Liver (tissue), 9 donors: Measurements from ENCODE around the gene CEP76. TPM values are rescaled to one million over a fixed set of nuclear protein-coding genes. Genes with fewer than 3 reads are reported as not detected.

Experiments used
- DNase-seq: peaks from one replicate; pipeline ENCODE4 v3.0.0-alpha.2; 2017; ENCODE audit warnings: low spot score
- H3K27ac ChIP-seq, 2 donors: one replicate each; pipeline ENCODE4 v1.7.0; 2013; ENCODE audit warnings: inconsistent platforms in 2 of 2, low read length in 2 of 2, control low read depth in 1 of 2, low read depth in 1 of 2, mild to moderate bottlenecking in 1 of 2
- H3K27me3 ChIP-seq, 4 donors: one replicate each; pipeline versions ENCODE4 v1.6.1 to v1.7.0; 2013; ENCODE audit warnings: low read length in 3 of 4, inconsistent platforms in 1 of 4, mild to moderate bottlenecking in 1 of 4, moderate library complexity in 1 of 4; ENCODE audit not compliant: control insufficient read depth in 4 of 4, insufficient read depth in 4 of 4
- H3K36me3 ChIP-seq, 4 donors: one replicate each; pipeline versions ENCODE4 v1.6.1 to v1.7.0; 2013; ENCODE audit warnings: low read length in 3 of 4, mild to moderate bottlenecking in 3 of 4, low read depth in 1 of 4, moderate library complexity in 1 of 4; ENCODE audit not compliant: control insufficient read depth in 4 of 4, insufficient read depth in 3 of 4
- H3K4me1 ChIP-seq, 4 donors: one replicate each; pipeline versions ENCODE4 v1.6.1 to v1.7.0; 2013; ENCODE audit warnings: low read length in 3 of 4, mild to moderate bottlenecking in 3 of 4, moderate library complexity in 1 of 4; ENCODE audit not compliant: control insufficient read depth in 4 of 4, insufficient read depth in 4 of 4
- H3K4me3 ChIP-seq, 3 donors: one replicate each; pipeline versions ENCODE4 v1.6.1 to v1.7.0; 2013; ENCODE audit warnings: low read length in 3 of 3, control low read depth in 1 of 3, low read depth in 1 of 3, mild to moderate bottlenecking in 1 of 3
- H3K9ac ChIP-seq, 2 donors: one replicate each; pipeline ENCODE4 v1.7.0; 2013; ENCODE audit warnings: low read length in 2 of 2, mild to moderate bottlenecking in 2 of 2, moderate library complexity in 2 of 2, control low read depth in 1 of 2, low read depth in 1 of 2
- H3K9me3 ChIP-seq, 4 donors: one replicate each; pipeline versions ENCODE4 v1.6.1 to v1.7.0; 2013; ENCODE audit warnings: low read length in 3 of 4; ENCODE audit not compliant: control insufficient read depth in 4 of 4
- ATF3 ChIP-seq: IDR thresholded peaks from 2 replicates; pipeline ENCODE4 v1.6.1; 2016; ENCODE audit warnings: antibody characterized with exemption
- EGR1 ChIP-seq, 2 donors: IDR thresholded peaks; 2 replicates each; pipeline ENCODE4 v1.6.1; 2016 to 2018; ENCODE audit warnings: antibody characterized with exemption in 2 of 2, low read depth in 2 of 2
- FOXA2 ChIP-seq: IDR thresholded peaks from 2 replicates; pipeline ENCODE4 v1.6.1; 2016; ENCODE audit warnings: antibody characterized with exemption
- GABPA ChIP-seq, 2 donors: IDR thresholded peaks in 1 of 2; conservative IDR thresholded peaks in 1 of 2; 2 replicates each; pipeline ENCODE4 v1.6.1; 2016; ENCODE audit warnings: antibody characterized with exemption in 2 of 2, mild to moderate bottlenecking in 1 of 2, moderate library complexity in 1 of 2
- HNF4A ChIP-seq, 2 donors: conservative IDR thresholded peaks; 2 replicates each; pipeline ENCODE4 v1.6.1; 2016; ENCODE audit warnings: antibody characterized with exemption in 2 of 2, mild to moderate bottlenecking in 2 of 2
- MAX ChIP-seq: IDR thresholded peaks from 2 replicates; pipeline ENCODE4 v1.6.1; 2016; ENCODE audit warnings: antibody characterized with exemption
- RAD21 ChIP-seq, 2 donors: IDR thresholded peaks; 2 replicates each; pipeline ENCODE4 v1.6.1; 2016; ENCODE audit warnings: antibody characterized with exemption in 2 of 2, mild to moderate bottlenecking in 2 of 2
- RXRA ChIP-seq, 2 donors: IDR thresholded peaks; 2 replicates each; pipeline ENCODE4 v1.6.1; 2017 to 2018; ENCODE audit warnings: antibody characterized with exemption in 2 of 2, mild to moderate bottlenecking in 1 of 2
- SP1 ChIP-seq: IDR thresholded peaks from 2 replicates; pipeline ENCODE4 v1.6.1; 2018; ENCODE audit warnings: antibody characterized with exemption, mild to moderate bottlenecking
- TAF1 ChIP-seq: conservative IDR thresholded peaks from 2 replicates; pipeline ENCODE4 v1.6.1; 2016; ENCODE audit warnings: antibody characterized with exemption, mild to moderate bottlenecking
- YY1 ChIP-seq: IDR thresholded peaks from 2 replicates; pipeline ENCODE4 v1.6.1; 2016; ENCODE audit warnings: antibody characterized with exemption, mild to moderate bottlenecking
- ZBTB33 ChIP-seq: IDR thresholded peaks from 2 replicates; pipeline ENCODE4 v1.6.1; 2016; ENCODE audit warnings: antibody characterized with exemption
- WGBS: extraction: QIAGEN DNeasy Blood & Tissue Kit; methylation state at CpG from one replicate; pipeline ENCODE4 v1.1.7; 2013; 5-methylcytosine and 5-hydroxymethylcytosine counted together
- polyA plus RNA-seq, 2 donors: library from polyadenylated mRNA; stranded (reverse) in 1 of 2; unstranded in 1 of 2; fragments of 200-250 nt in 1 of 2; fragments of >200 nt in 1 of 2; fragmentation: Nextera tagmentation in 1 of 2; extraction: Ambion mirVana in 1 of 2; gene quantifications; one replicate each; pipeline versions ENCODE4 v1.2.1 to v1.2.3, GENCODE V29; 2013 to 2015
- total RNA-seq, 2 donors: library from RNA; depleted of rRNA; stranded (reverse); fragments of >200 nt; gene quantifications; one replicate each; pipeline ENCODE4 v1.2.3, GENCODE V29; 2014
- TF ChIP-seq, protein P1 (sequence below): IDR thresholded peaks from 2 replicates; pipeline ENCODE4 v1.6.1; 2016; ENCODE audit warnings: antibody characterized with exemption, mild to moderate bottlenecking
- donor health status: healthy.
- donor health status: healthy.
- donor health status: healthy.
- donor health status: healthy.
- donor health status: healthy.

Gene CEP76
- total and polyA plus RNA-seq, 4 donors, result 1.3 to 11.8 (median 4.2) TPM

DNA sequence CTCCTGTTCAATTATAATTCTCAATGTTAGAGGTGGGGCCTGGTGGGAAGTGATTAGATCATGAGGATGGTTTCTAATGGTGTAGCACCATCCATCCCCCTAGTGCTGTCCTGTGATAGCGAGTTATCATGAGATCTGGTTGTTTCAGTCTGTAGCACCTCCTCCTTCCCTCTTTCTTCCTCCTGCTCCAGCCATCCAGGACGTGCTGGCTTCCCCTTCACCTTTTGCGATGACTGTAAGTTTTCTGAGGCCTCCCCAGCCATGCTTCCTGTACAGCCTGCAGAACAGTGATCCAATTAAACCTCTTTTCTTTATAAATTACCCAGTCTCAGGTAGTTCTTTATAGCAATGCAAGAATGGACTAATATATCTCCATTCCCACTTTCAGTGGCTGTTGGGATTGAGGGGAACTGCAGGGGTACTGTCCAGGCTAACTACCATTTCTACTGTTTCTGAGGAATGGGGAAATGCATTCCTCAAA is 63.8 kb downstream of the CEP76 start:
- no peak overlapping the region for H3K27ac ChIP-seq
- 82% methylated on average over 3 of the region's 3 CpGs for WGBS
- TF ChIP-seq SP1 (no peak), RXRA (IDR thresholded peaks at IDR 0.05) (no peak), FOXA2 (no peak), RAD21 (IDR thresholded peaks at IDR 0.05) (no peak), ZBTB33 (no peak), TAF1 (no peak)
- TF ChIP-seq, protein P1, sequence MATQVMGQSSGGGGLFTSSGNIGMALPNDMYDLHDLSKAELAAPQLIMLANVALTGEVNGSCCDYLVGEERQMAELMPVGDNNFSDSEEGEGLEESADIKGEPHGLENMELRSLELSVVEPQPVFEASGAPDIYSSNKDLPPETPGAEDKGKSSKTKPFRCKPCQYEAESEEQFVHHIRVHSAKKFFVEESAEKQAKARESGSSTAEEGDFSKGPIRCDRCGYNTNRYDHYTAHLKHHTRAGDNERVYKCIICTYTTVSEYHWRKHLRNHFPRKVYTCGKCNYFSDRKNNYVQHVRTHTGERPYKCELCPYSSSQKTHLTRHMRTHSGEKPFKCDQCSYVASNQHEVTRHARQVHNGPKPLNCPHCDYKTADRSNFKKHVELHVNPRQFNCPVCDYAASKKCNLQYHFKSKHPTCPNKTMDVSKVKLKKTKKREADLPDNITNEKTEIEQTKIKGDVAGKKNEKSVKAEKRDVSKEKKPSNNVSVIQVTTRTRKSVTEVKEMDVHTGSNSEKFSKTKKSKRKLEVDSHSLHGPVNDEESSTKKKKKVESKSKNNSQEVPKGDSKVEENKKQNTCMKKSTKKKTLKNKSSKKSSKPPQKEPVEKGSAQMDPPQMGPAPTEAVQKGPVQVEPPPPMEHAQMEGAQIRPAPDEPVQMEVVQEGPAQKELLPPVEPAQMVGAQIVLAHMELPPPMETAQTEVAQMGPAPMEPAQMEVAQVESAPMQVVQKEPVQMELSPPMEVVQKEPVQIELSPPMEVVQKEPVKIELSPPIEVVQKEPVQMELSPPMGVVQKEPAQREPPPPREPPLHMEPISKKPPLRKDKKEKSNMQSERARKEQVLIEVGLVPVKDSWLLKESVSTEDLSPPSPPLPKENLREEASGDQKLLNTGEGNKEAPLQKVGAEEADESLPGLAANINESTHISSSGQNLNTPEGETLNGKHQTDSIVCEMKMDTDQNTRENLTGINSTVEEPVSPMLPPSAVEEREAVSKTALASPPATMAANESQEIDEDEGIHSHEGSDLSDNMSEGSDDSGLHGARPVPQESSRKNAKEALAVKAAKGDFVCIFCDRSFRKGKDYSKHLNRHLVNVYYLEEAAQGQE, result no peak
- peaks cover 2 to 7% (median 5%) of the 10 kb centered on the region in 4 donors for H3K4me1 ChIP-seq
- H3K36me3 ChIP-seq, result no peaks in the 10 kb centered on the region
- H3K27me3 ChIP-seq, result no peaks in the 10 kb centered on the region
- no peak for DNase-seq
- H3K9me3 ChIP-seq, result no peaks in the 10 kb centered on the region
- H3K4me3 ChIP-seq, result no peak overlapping the region
- H3K9ac ChIP-seq, result no peak overlapping the region

GRCh38 chr18:12637901-12638643 is 64.5 kb downstream of the CEP76 start:
- H3K4me3 ChIP-seq, result no peak overlapping the region
- H3K27ac ChIP-seq, result no peak overlapping the region
- no peaks in the 10 kb centered on the region for H3K9me3 ChIP-seq
- TF ChIP-seq RAD21 (IDR thresholded peaks at IDR 0.05) (no peak), YY1 (no peak), TAF1 (no peak), HNF4A (conservative IDR thresholded peaks at IDR 0.05) (no peak), GABPA (IDR thresholded peaks at IDR 0.05 in 1 of 2, conservative IDR thresholded peaks at IDR 0.05 in 1 of 2) (no peak), RXRA (IDR thresholded peaks at IDR 0.05) (no peak), EGR1 (IDR thresholded peaks at IDR 0.05; ENCODE audit: low read depth in 2 of 2) (no peak), FOXA2 (no peak), MAX (no peak), ATF3 (no peak)
- TF ChIP-seq, protein P1, result no peak
- DNase-seq, result no peak
- H3K27me3 ChIP-seq, result no peaks in the 10 kb centered on the region
- H3K36me3 ChIP-seq, result no peaks in the 10 kb centered on the region
- H3K9ac ChIP-seq, result no peak overlapping the region
- H3K4me1 ChIP-seq, result peaks cover 0 to 7% (median 4%) of the 10 kb centered on the region in 4 donors
- 96% methylated on average over 4 of the region's 4 CpGs for WGBS
